NCI-H1436 treated with DMSO at 0.1 percent for 48 hours (cell line): Measurements from ENCODE around the gene COX6B1.
"Not testable (repeated sequence)": the region's sequence is repeated elsewhere in the genome, so short reads cannot be mapped to it uniquely, and the experiment has no call there.

Experiments
- DNase-seq: peaks from one replicate; lab custom pipeline; 2025; lab: John Stamatoyannopoulos, UW

COX6B1 gene

DNA sequence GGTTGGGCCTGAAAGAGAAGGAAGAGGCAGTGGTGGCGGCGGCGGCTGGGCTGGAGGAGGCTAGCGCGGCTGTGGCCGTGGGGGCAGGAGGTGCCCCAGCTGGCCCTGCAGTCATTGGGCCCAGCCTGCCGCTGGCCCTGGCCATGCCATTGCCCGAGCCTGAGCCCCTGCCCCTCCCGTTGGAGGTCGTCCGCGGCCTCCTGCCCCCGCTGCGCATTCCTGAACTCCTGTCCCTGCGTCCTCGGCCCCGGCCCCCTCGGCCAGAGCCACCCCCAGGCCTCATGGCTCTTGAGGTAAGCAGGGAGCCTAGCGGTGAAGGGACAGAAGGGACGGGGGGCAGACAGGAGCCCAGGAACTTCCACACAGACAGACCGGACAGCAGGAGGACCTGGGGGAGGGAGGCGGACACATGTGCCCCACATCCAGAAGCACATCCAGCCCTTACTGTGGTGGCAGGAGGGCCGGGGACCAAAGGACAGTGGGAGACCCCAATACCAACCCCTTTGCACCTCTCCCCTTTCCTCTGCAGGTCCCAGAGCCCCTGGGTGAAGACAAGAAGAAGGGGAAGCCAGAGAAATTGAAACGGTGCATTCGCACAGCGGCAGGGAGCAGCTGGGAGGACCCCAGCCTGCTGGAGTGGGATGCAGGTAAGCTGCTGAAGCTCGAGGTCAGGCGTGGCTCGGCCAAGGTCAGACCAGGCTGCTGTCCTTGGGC lies 14.2 kb upstream of the COX6B1 start:
- DNase-seq, result no peak

DNA sequence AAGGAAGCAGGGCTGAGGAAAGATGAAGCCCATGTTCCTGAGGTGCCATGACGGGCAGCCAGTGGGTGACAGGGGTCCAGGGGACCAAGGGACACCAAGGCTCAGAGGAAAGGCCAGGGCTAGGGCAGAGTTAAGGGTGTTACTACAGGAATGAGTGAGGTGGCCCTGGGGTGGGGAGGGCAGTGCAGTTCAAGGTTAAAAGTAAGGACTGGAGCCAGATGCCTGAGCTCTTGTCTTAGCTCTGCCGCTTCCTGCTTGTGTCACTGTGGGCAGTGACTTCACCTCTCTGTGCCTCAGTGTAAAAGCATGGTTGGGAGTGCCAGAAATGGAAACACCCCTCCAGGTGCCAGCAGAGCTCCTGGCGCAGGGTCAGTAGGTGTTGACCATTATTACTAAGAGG lies 11.5 kb upstream of the COX6B1 start:
- no peak for DNase-seq

DNA sequence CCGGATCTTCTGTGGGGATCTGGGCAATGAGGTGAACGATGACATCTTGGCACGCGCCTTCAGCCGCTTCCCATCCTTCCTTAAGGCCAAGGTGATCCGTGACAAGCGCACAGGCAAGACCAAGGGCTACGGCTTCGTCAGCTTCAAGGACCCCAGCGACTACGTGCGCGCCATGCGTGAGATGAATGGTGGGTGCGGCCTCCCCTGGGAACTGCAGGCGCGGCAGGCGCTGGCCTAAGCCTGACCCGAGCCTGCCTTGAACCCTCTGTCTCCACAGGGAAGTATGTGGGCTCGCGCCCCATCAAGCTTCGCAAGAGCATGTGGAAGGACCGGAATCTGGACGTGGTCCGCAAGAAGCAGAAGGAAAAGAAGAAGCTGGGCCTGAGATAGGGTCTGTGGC lies 11.0 kb upstream of the COX6B1 start:
- no peak for DNase-seq

DNA sequence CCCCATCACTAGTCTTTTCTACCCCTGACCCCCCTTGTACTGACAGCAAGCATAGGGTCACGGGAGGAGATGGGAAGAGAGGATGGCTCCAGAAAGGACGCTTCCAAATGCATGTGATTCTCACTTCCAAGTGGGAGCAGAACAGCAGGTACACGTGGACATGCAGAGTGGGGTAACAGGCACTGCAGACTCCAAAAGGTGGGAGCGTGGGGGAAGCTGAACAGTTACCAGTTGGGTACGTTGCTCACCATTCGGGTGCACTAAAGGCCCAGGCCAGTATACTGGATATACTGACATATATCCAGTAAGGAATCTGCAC lies 8.8 kb upstream of the COX6B1 start:
- no peak for DNase-seq

DNA sequence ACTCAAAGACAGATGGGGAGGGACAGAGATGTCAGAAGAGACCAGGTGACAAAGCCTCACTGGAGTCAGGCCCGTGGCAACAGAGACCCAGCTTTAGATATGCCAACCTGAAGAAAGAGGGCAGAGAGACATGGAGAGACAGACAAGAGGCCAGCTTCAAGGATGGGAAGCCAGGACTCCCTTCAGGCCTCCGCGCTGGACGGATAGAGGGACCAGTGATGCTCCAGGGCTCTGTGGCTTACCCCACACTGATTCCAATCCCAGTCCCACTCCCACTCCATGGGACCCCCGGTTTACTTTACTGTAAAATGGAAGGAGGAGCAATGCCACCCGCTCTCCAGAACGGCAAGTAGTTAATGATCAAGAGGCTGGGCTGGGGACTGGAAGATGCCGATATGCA lies 8.3 kb upstream of the COX6B1 start:
- no peak for DNase-seq

DNA sequence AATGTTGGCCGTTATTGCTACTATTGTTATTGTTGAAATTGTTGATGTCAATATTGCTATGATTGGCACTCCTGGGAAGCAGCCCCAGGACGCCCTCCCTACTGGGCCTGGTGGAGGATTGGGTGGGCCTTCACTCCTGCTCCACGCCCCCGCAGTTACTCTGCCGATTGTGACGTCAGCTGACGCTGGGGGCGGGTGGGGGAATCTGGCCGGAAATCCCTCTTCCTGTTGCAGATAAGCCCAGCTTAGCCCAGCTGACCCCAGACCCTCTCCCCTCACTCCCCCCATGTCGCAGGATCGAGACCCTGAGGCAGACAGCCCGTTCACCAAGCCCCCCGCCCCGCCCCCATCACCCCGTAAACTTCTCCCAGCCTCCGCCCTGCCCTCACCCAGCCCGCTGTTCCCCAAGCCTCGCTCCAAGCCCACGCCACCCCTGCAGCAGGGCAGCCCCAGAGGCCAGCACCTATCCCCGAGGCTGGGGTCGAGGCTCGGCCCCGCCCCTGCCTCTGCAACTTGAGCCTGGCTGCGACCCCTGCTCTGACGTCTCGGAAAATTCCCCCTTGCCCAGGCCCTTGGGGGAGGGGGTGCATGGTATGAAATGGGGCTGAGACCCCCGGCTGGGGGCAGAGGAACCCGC lies 6.5 kb upstream of the COX6B1 start, which contains the start of gene ETV2:
ETV2 (plus strand) TSS at position 231 of the 637 bp plus-strand sequence. CDS start 716 bp downstream, outside the sequence.
- DNase-seq, result no peak

DNA sequence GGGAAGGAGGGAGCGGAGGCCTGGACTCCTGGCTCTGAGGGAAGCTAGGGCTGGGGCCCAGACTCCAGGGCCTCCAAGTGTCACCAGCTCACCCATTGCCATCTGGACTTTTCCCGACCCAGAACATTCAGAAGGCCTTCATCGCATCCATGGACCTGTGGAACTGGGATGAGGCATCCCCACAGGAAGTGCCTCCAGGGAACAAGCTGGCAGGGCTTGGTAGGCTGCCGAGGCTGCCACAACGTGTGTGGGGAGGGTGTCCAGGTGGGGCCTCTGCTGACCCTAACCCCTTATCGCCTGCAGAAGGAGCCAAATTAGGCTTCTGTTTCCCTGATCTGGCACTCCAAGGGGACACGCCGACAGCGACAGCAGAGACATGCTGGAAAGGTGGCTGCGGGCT lies 5.8 kb upstream of the COX6B1 start:
- DNase-seq, result no peak

DNA sequence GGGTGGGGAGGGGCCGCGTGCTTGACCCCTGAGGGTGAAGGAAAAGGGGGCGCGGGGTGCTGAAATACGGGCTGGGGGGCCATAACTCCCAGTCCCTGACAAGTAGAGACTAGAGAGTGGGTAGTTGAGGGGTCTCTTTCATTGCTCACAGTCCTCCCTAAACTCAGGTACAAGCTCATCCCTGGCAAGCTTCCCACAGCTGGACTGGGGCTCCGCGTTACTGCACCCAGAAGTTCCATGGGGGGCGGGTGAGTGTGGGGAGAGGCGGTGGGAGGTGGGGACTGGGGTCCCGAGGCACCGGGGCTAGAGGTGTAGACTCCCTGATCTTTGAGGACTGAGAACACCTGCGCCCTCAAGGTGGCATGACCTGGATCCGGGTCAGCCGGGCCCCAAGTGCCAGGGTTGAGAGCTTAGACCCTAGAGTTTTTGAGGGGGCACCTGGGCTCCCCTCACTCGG lies 5.3 kb upstream of the COX6B1 start:
- DNase-seq, result no peak

DNA sequence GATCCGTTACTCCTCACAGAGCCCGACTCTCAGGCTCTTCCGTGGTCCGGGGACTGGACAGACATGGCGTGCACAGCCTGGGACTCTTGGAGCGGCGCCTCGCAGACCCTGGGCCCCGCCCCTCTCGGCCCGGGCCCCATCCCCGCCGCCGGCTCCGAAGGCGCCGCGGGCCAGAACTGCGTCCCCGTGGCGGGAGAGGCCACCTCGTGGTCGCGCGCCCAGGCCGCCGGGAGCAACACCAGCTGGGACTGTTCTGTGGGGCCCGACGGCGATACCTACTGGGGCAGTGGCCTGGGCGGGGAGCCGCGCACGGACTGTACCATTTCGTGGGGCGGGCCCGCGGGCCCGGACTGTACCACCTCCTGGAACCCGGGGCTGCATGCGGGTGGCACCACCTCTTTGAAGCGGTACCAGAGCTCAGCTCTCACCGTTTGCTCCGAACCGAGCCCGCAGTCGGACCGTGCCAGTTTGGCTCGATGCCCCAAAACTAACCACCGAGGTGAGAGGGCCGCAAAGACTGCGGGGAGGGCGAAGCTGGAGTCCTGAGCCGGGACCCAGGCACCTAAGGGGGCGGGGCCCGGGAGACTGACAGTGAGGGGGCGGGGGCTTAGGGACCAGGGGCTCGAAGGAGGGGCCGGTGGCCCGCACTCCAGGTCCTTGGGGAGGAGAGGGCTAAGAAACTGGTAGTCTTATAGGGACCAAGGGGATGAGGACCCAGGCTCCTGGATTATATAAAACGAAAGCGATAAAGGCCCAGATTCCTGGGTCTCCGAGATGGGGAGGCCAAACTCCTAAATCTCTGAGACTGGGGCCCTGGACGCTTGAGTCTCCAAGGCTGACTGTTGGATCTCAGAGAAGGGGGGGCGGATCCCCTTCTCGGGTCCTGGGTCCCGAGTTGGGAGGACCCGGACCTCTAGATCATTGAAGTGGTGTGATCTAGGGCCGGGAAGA lies 4.6 kb upstream of the COX6B1 start:
- peak; percentile 41 for DNase-seq

DNA sequence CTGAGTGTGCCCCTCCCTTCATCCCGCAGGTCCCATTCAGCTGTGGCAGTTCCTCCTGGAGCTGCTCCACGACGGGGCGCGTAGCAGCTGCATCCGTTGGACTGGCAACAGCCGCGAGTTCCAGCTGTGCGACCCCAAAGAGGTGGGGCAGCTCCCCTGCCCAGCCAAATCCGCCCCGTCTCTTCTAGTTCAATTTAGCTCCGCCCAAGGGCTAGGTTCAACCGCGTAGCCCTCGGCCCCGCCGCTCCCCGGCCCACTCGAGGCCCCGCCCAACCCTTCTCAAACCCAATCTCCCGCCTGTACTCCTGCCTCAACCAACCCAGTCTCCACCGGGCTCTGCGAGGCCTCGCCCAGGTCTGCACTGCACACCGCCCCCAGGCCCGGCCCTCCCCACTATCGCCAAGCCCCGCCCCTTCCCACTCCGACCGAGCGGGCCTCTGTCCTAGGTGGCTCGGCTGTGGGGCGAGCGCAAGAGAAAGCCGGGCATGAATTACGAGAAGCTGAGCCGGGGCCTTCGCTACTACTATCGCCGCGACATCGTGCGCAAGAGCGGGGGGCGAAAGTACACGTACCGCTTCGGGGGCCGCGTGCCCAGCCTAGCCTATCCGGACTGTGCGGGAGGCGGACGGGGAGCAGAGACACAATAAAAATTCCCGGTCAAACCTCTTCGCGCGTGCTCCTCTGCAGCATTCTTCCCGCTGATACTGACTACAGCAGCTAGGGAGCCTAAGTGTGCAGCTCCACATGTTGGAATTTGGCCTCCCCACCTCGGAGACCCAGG lies 3.7 kb upstream of the COX6B1 start:
- DNase-seq, result peak; percentile 82

DNA sequence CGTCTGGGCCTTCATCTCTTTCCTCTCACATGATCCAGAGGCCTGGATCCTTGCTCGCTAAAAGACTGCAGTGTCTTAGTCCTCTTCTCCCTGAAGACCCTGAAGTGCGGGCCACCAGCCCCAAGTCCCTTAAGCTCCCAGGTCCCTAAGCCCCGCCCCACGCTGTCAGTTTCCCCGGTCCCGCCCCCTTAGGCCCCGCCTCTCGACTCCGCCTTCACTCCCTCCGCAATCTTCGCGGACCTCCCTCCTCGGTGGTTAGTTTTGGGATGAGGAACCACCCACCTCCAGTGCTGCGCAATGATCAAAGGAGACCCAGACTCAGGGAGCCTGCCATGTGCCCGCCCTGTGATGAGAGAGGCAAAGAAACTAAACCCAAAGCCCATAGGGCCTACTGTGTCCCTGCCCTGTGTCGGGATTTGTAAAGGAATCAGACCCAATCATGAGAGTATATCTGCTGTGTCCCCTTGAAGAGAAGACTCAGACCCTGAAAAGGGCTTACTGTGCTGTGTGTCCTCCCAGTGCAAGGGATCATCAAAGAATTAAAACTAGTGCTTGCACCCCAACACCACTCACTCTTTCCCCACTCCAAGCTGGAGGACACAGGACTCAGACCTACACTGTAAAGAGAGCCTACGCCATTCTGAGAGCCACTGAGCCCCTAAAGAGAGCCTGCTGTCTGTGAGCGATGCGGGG lies 3.0 kb upstream of the COX6B1 start:
- peak; percentile 13 for DNase-seq

DNA sequence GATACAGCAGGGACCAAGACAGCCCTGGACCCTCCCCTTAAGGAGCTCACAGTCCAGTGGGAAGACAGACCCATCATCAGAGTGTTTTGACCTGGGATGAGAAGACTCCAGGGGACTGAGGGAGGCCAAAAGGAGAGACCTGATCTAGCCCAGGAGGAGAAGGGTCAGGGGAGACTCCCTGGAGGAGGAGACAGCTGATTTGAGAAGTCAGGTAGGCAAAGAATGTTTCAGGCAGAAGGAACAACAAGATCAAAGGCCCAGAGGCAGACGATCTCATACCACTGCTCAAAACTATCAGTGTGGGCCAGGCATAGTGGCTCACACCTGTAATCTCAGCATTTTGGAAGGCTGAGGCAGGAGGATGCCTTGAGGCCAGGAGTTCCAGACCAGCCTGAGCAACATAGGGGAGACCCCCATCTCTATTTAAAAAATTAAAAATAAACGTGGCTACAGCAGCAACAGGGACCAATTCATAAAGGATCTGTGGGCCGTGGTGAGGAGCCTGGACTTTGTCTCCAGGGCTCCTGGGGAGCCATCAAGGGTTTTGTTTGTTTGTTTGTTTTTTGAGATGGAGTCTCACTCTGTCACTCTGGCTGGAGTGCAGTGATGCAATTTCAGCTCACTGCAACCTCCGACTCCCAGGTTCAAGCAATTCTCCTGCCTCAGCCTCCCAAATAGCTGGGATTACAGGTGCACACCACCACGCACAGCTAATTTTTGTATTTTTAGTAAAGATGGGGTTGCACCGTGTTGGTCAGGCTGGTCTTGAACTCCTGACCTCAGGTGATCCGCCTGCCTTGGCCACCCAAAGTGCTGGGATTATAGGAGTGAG lies 2.2 kb upstream of the COX6B1 start:
- DNase-seq, result no peak

DNA sequence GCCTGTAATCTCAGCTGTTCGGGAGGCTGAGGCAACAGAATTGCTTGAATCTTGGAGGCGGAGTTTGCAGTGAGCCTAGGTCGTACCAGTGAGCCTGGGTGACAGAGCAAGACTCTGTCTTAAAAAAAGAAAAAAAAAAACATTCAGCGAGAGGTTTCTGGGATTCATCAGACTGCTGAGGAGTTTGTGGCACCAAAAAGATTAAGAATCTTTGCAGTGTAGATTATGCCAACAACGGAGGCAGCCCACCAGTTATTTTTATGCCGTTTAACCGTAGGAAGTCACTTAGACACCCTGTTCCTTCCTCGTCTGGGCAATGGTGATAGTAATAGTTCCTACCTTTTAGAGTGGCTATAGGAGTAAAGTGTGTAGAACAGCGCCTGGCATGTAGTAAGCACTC lies 2.5 kb downstream of the COX6B1 start:
- no peak for DNase-seq

DNA sequence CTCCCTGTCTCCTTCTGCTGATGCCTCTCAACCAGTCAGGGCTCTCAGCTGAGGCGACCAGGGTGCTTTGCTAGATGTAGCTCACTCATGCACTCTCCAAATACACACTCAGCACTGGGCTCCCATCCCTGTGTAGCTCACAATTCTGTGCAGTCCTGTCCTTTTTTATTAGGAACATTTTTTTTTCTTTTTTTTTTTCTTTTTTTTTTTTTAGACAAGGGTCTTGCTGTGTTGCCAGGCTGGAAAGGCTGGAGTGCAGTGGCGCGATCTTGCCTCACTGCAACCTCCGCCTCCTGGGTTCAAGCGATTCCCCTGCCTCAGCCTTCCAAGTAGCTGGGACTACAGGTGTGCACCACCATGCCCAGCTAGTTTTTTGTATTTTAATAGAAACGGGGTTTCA lies 6.7 kb downstream of the COX6B1 start:
- not testable (repeated sequence) for DNase-seq

DNA sequence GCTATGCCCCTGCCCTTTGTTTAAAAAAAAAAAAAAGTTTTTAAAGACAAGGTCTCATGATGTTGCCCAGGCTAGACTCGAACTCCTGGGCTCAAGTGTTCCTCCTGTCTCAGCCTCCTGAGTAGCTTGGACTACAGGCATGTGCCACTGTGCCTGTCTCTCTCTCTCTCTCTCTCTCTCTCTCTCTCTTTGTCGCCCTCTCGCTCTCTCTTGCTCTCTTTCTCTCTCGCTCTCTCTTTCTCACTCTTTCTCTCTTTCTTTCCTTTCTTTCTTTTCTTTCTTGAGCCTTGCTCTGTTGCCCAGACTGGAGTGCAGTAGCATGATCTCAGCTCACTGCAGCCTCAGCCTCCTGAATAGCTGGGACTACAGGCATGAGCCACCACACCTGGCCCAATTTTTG lies 7.5 kb downstream of the COX6B1 start:
- DNase-seq, result no peak

DNA sequence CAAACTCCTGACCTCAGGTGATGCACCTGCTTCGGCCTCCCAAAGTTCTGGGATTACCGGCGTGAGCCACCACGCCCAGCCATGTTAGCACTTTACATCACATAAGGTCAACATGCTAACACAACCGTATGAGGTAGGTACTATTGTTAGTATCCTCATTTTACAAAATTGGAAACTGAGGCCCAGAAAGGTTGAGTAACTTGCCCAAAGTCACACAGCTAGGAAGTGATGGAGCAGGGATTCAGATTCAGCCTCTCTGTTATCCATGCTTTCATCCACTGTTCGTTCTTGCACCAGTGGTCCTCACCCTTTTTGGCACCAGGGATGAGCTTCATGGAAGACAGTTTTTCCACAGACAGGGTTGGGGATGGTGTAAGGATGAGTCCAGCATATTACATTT lies 8.6 kb downstream of the COX6B1 start:
- DNase-seq, result no peak

DNA sequence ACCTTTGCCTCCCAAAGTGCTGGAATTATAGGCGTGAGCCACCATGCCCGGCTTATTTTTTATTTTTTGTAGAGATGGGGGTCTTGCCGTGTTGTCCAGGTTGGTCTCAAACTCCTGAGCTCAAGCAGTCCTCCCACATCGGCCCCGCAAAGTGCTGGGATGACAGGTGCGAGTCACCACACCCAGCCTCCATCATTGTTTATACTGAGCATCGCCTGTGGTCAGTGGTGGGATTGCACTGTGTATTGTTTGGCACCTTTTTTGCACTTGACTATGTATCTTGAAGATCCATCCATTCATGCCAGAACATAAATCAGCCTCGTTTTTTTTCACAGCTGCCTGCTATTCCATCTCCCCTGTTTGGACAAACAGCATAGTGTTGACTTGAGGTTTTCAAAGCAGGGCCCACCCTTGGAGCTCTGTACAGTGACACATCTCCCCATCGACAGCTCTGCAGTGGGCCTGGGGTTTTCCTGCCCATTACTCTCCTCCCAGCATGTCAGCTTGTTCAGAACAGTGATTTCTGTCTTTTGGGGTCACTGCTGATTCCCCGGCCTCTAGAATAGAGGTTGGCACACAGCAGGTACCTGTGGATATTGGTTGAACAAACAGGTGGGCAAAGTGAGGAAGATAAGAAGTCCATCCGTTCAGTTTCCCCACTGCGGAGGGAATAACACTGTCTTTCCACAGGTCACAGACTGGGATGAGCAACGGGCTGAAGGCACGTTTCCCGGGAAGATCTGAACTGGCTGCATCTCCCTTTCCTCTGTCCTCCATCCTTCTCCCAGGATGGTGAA lies 10.0 kb downstream of the COX6B1 start:
- DNase-seq, result no peak

DNA sequence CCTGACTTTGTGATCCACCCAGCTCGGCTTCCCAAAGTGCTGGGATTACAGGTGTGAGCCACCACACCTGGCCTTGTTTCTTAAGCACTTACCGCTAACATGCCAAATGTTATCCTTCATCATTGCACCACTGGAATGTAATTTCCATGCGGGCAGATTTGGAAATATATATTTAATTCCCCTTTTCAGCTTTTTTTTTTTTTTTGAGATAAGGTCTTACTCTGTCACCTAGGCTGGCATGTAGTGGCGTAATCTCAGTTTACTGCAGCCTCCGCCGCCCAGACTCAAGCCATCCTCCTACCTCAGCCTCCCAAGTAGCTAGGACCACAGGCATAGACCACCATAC lies 13.8 kb downstream of the COX6B1 start:
- no peak for DNase-seq

DNA sequence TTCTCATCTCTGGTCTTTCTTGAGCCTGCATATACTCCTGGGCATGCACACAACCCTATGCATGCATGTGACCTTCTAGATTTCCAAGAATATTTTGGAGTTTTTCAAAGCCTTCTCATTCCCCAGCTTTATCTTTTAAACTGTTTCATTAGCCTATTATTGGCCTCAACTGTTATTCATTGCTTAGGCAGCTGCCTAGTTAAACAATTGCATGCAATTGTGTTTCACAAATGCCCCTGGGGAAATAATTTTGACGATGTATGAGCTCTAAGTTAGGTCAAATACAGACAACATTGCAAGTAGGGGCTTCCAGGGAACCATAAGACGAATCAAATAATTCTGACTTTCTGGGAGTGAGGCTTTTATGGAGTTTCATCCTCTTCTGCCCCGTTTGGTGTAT lies 15.9 kb downstream of the COX6B1 start:
- no peak for DNase-seq

DNA sequence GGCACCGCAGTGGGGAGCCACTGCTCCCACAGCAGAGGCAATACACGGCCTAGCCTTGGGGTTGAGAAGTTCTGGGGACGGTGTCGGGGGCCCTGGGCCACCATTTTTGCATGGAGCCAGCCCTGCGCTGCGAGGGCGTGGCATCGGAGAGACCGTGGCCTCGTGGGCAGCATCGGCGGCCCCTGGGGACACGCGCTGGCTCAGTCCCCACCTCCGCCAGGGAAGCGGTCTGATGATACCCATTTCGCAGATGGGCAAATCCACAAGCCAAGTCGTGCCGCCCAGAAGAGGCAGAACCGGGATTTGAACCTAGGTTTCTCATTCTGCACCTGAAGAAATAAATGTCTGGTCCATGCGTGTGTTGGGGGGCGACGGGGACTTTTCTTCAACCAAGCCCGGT lies 17.0 kb downstream of the COX6B1 start:
- DNase-seq, result no peak
